Measurements from ENCODE around the gene CENPP. TPM values are rescaled to one million over a fixed set of nuclear protein-coding genes. Genes with fewer than 3 reads are reported as not detected.
"Not testable (repeated sequence)": the region's sequence is repeated elsewhere in the genome, so short reads cannot be mapped to it uniquely, and the experiment has no call there.

CENPP gene
- total RNA-seq, 1 donor from 2014 or later, result 8.6 TPM

DNA sequence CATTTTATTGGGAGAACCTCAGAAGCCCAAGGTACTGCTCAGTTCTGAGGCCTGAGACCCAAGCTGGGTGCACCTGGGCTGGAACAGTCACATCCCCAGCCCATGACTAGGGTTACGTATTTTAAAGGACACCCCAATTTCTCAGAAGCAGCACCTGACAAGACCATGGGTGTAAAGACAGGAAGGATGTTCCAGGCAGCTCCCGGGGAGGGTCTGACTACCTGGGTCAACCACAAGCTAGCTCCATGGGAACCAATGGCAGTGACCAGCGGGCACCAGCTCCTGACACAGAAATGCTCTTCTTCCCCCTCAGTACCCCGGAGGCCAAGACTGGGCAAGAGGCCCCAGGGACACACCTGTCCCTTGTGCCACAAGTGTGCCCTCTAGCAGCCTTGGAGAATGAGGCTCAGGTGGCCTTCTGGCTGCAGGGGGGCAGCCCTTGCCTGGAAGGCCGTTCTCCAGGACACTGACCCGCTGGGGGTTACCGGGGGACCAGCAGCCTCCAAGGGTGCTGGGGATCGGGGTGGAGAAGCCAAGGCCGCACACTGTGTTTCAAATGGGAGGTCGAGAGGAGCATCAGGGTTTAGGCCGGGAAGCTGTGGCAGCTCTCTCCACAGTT, 291.6 kb downstream of the CENPP start:
- no peak for DNase-seq

DNA sequence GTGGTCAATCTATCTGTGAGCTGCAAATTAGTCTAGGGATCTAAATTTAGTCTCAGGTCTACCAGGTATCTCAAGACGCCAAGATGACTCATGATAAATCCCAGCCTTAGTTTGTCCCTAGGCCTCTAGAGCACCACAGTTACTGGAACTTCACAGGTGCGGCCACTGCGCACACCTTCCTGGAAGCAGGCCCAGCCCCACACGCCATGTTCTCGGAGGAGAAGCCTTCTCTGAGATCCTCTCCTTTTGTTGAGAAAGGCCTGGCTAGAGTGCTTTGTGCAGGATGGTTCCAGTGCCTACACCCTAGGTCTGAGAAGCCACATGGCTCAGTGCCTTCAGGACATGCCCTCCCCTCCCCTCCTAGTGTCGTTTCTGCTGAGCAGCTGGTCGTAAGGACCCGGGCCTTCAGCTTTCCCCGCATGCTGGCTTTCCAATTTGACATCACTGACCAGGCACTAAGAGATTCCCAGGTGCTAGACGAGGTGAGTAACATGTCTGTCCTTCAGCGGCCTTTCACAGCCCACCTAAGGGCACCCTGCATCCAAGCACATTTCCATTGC, 292.3 kb downstream of the CENPP start:
- DNase-seq, result no peak

DNA sequence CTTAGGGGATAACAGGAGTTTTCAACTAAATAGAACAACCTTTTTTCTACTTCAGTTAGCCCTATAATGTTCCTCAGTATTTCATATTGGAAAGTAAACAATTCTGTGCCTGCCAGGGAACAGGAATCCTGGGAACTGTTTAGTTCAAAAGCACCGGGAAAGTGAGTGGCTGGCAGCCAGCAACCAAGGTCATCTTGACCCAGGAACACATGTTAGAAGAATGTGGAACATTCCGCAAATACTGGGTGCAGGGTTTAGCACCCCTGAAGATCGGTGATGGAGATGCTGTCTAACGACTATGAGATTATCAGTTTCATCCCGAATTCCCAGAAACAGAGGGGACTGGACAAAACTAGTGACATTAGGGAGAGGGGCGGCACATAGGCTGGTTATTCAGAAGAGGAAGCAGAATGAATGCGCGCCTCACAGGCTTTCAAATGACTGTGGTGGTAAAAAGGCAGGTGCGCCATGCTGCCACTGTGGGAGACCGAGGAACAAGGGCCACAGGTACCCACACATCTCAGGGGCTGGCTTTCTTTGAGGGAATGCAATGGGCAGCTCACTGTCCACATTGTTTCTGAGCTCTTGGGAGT, 293.0 kb downstream of the CENPP start:
- no peak for DNase-seq

DNA sequence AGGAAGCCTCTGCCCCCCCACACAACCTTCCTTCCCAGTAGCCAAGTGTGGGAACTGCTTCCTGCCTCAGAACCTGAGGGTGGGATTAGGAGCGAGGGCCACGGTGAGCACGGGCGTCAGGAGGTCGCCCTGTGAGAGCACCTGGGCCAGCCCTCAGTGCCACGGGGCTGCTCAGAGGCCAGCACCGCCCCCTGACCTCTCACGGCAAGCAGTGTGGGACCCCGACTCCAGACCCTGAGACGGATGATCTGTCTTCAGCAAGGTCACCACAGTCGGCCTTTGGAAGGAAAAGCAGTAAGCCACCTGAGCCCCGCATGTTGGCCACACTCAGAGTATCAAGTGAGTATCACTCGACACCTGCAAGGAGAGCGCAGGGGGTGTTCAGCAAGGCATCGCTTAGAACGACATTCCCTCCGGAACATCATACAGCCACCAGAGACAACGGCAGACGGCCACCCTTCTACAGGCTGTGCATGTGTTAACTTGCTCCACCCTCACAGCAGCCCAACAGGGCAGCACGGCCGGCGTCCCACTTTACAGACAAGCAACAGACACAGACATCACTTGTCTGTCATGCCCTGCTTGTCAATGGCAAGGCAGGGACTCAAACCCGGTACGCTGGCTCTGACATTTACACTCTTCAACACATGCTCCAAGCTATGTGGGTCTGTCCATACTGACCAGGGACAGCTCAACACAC, 294.0 kb downstream of the CENPP start:
- DNase-seq, result no peak

DNA sequence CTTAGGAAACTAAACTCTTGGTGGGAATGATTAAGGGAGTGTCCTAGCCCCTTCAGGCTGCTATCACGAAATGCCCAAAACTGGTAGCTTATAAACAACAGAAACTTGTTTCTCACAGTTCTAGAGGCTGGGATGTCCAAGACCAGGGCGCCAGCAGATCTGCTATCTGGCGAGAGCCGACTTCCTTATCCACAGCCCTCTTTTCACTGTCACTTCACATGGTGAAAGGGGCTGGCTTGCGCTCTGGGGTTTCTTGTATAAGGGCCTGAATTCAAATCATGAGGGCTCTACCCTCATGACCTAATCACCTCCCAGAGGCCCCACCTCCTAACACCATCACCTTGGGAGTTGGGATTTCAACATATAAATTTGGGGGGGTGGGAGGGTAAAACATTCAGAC, 295.1 kb downstream of the CENPP start:
- no peak for DNase-seq

DNA sequence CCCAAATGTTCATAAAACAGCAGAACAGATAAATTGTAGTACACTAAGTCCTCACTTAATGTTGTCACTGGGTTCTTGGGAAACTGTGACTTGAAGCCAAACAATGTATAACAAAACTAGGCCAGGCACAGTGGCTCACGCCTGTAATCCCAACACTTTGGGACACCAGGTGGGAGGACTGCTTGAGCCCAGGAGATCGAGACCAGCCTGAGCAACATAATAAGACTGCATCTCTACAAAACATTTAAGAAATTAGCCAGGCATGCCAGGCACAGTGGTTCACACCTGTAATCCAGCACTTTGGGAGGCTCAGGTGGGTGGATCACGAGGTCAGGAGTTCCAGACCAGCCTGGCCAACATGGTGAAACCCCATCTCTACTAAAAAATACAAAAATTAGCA, 298.2 kb downstream of the CENPP start:
- not testable (repeated sequence) for DNase-seq

DNA sequence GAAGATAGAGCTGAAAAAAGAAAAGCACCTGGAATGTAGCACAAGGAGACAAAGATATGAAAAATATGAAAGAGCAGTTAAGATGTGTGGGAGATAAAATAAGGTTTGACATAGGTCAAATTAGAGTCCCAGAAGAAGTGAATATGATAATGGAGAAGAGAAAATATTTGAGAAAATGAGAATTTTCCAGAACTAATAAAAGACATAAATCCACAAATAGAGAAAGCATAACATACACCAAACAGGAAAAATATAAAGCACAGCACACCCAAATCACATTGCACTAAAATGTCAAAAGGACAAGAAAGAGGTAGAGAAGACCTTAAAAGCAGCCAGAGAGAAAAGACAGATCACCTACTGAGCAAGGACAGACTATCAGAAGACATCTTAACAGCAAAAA, 300.7 kb downstream of the CENPP start:
- no peak for DNase-seq

DNA sequence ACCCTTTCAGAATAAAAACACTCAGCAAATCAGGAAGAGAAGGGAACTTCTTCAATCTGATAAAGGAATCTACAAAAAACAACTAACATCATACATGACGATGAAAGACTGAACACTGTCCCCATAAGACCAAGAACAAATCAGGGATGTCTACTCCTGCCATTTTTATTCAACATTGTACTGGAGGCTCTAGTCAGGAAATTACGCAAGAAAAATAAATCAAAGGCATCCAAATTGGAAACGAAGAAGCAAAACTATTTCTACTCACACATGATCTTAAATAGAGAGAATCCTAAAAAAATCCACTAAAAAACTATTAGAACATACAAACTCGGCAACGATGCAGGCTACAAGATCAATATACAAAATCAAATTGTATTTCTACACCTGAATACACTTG, 301.9 kb downstream of the CENPP start:
- no peak for DNase-seq

DNA sequence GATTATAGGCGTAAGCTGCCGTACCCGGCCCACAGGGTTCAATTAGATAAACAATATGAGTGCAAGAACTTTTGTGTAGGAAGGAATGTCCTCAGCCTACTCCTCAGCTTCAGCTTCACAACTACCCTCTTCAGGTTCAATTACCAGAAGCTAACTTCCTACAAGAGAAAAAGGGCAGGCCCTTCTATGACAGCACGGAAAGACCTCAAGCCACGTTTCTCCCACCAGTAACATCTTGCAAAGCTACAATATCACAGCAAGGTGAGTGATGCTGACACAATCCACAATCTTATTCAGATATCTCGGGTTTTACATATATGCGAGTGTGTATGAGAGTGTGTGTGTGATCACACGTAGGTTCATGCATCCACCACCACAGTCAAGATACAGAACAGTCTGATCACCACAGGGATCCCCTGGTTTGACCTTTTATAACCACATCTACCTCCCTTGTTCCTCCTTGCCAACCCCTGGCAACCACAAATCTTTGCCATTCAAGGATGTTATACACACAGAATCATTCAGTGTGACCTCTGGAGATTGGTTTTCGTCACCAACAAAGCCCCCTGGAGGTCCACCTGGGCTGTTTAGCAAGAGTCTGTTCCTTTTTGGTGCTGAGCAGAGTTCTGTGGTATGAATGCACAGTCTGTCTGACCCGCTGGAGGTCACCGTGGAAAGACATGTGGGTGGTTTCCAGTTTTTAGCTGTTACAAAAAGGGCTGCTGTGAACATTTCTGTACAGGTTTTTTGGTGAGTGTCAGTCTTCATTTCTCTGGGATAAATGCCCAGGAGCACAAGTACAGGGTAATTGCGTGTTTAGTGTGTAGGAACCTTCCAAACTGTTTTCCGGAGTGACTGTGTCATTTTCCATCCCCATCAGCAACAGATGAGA, 305.9 kb downstream of the CENPP start:
- DNase-seq, result no peak

DNA sequence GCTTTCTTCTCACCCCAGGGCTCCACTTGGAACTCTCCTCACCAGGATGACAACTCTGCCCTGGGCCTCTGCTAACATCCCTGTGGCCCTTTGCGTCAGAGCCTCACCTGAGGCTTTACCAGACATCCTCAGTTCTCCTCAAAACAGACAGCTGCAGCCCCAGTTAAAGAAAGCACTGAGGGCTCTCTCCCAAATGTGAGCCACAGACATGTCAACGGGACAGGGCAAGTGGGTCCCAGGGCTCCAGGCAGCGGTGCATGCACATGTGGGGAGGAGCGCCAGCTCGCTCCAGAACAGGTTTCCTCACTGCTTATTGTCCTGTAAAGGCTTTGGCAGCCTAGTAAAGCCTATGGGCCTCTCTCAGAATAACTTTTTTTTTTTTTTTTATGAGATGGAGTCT, 306.9 kb downstream of the CENPP start:
- DNase-seq, result no peak

DNA sequence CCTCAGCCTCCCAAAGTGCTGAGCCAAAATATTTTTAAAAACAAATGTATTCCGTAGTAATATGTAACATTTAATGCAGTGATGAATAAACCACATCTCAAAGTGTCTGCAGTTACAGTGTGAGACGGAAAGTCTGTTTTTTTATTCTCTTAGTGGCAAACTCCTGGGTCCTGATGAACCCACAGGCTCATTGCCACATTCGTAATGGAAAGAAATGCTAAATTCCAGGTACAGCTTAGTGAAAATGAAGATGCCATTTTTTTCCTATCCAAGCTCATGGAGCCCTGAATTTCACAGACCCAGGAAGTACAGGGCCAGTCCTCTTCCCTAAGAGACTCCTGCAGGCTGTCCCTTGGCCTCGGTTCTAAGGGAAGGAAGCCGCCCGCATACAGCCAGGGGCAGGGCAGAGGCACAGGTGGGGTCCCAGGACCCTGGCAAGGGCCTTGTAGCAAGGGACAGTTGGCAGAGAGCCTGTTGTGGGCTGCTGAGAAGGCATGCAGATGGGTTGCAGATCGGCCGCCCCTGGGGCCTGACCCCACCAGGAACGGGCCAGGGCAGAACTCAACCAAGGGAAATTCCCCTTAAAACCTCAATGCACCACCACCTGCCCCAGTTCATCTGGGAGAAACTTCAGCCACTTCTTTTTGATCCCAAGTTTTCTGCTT, 308.0 kb downstream of the CENPP start:
- no peak for DNase-seq

DNA sequence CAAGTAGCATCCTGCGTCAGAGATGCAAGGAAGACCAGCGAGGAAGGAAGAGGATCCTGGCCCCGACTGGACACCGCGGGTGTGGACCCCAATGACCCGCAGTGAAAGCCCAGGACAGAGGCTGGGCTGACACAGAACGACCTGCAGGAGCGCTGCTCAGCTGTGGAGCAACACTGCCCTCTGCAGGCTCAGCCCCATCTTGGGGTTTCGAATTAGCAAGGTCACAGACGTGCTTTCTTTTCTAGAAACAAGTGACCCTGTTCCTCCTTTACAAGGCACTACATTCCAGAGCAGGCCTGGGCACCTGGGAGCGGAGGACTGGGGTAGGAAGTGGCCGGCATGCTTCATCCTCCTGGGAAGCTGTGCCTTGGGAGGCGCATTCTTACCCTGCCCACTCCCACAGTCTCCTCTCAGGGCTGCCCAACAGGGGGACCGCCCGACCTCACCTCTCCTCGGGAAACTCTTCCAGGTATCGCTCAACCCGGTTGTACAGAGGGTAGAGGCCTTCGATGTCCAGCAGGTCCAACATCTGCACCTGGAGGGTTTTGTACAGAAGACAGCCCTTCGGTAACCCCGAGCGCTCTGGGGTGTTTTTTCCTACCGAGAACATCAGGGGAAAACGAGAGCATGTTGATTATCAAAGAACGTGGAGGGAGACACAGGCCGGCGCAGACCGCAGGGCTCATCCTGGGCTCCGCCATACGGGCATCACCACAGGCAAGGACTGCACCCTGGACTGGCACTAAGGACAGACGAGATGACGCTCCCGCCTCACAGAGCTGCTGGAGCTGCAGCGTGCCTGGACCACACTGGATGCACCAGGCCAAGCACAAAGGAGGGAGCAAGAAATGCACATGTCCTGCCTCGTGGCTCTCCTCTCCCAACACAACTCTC, 309.2 kb downstream of the CENPP start:
- DNase-seq, result peak; percentile 34

DNA sequence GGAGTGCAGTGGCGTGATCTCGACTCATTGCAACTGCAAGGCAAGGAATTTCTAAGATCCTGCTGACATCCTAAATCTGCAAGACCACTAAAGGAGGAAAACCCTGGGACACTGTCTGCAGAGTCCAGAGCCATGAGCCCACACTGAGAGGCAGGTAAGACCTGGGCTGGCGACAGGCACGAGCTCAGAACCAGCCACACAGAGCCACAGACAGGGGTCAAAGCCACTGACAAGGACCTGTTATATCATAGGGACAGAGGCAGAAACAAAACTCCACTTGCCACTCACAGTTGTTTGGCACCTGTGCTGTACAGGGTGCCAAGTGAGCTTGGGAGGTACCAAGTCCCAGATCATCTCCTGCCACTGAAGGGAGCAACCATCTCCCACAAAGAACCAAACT, 310.0 kb downstream of the CENPP start:
- DNase-seq, result no peak

DNA sequence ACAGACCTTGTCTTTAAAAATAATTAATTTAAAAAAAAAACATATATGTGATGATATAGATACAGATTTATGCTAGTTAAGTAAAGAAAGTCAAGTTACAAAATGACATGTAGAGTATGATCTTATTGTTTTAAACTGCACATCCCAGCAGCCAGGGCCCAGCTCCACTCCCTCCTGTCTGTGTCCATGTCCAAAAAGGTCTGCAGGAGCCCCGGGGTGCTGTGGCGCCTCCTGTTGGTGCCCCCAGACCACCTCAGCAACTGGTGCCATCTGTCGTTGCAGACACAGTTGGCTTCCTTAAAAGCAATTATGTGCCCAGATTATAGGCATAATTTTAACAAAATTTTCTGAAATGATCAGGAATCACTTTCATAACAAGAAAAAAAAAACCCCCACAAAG, 310.9 kb downstream of the CENPP start:
- no peak for DNase-seq

DNA sequence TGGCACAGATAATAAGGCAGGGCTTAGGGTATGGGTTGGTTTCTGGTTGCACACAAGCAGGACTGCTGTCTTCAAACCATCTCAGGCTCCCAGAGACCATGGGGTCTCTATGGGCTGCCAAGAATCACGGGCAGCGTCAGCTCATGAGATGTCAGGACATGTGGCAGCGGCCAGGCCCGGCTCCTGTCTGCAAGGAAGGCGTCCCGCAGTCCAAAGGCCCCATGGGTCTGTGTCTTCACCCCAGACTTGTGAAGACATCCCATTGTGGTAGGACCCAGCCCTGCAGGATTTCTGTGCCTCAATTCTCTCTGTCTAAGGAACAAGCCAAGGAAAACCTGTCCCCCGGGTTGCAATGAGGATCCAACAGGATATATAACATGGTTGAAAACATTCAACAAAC, 311.6 kb downstream of the CENPP start:
- no peak for DNase-seq

DNA sequence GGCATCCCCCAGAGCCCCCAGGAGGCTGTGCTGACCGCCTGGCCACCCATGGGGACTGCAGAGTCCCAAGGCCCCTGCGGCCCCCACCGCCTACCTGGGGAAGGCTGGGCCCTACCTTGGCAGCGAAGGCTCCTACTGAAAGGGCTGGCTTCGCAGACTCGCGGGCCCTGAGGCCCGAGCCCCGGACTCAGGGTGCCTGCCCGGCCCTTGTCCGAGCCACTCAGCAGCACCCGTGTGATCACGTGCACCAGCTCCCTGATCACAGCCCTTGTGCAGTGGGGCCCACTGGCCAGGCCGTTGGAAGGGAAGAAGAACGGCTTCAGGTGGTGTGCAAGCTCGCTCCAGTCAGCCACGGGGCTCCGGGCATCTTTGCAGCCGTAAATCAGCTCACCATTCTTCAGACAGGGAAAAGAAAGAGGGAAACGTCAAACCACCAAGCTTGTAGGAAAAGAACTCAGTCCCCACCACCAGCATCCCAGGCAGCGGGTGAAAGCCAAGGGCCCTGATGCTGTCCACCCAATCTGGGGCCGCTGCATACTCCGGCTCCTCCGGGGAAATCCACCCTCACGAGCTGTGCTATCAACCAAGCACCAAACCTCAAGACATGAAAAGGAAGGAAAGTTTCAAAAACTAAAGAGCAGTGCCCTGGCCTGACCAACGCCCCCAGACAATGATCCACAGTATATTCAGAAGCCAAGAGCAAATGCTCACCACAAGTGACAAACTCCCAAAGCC, 312.3 kb downstream of the CENPP start:
- DNase-seq, result no peak

DNA sequence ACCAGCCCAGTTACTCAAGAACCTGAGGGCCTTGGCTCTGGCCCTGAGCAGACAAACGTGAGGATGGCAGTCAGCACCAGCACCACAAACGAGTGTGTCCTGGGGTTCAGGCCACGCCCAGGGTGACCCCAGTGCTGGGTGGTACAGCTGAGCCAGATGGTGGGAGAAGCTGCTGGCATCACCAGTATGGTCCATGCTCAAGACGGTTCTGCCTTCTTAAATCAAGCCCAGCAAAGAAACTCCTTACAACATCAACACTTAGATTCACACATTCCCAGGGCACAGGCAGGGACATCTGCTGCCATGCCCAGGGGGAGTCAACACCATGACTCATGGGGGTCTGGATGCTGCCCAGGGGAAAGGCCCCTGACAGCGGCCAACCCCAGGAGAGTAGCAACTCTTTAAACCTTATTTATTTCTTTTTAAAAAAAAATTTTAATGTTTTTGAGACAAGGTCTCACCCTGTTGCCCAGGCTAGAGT, 312.9 kb downstream of the CENPP start:
- DNase-seq, result no peak

DNA sequence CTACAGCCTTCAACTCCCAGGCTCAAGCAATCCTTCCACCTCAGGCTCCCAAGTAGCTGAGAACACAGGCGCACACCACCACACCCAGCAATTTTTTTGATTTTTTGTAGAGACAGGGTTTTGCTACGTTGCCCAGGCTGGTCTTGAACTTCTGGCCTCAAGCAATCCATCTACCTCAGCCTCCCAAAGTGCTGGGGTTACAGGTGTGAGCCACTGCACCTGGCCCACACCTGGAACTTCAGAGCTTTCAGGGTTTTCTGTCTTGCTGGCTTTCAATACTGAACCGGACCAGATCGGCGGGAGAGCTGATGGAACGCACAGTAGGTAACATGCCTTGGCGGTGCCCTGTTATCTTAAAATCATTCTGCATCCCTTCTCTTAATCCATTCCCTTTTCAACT, 313.4 kb downstream of the CENPP start:
- no peak for DNase-seq

DNA sequence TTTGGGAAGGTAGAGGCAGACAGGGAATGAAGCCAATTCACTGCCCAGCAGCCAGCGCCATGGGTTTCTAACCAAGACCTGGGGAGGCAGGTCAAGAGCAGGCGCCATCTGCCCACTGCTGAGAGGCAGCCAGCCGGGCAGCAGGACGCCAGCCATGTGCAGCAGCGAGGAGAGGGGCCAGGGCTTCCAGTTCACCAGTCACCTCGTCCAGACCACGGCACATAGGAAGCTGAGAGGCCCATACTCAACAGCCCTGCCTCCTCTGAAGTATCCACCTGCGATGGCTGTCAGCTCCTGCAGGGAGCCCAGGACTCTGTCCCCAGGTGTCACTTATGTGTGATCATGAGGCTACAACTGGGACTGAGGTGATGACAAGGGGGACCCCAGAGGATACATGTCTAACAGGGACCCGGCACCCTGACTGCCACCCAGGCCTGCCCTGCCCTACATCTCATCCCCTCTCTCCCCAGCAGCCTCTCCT, 314.1 kb downstream of the CENPP start:
- DNase-seq, result no peak

Measured in occipital lobe (tissue), 2 donors.